Panc1 (cell line): ENCODE data around the gene GMPR2. TPM values are rescaled to one million over a fixed set of nuclear protein-coding genes. Genes with fewer than 3 reads are reported as not detected.

ENCODE experiments used
- ATAC-seq: fragments of 200-7000 bp; cut with Tn5 transposase; 2 replicates; pipeline ENCODE4 v1.9.1; 2020; ENCODE audit warnings: mild to moderate bottlenecking, moderate library complexity
- BruUV-seq: library from RNA; stranded (reverse); fragments of 400-500 nt; replicated peaks from 2 replicates; lab custom pipeline; 2021; lab: Mats Ljungman, UMichigan
- CTCF ChIA-PET: fragments of 300-600 bp; sonication (Branson Sonifier 250); formaldehyde crosslinking; loops from one replicate; lab custom pipeline; 2022; ENCODE audit warnings: antibody characterized with exemption; lab: Charles Lee
- POLR2A ChIA-PET: fragments of 300-600 bp; sonication (Branson Sonifier 250); formaldehyde crosslinking; loops from one replicate; lab custom pipeline; 2022; ENCODE audit warnings: antibody characterized with exemption; lab: Charles Lee
- DNase-seq: peaks from one replicate; pipeline ENCODE4 v3.0.0-alpha.2; 2010; ENCODE audit warnings: low read depth, low spot score
- H3K27ac ChIP-seq: 2 replicates; pipeline ENCODE4 v1.5.1; 2011; ENCODE audit warnings: mild to moderate bottlenecking, low read length, inconsistent platforms
- H3K27me3 ChIP-seq: fragments of 200-500 bp; sonication (Bioruptor generic); 2 replicates; pipeline ENCODE4 v1.6.0; 2014; ENCODE audit warnings: low read length, inconsistent platforms; ENCODE audit not compliant: control insufficient read depth, insufficient read depth
- H3K36me3 ChIP-seq: fragments of 200-500 bp; sonication (Bioruptor generic); 2 replicates; pipeline ENCODE4 v1.5.1; 2014; ENCODE audit warnings: inconsistent platforms, mild to moderate bottlenecking, low read length, moderate library complexity; ENCODE audit not compliant: control insufficient read depth, insufficient read depth
- H3K4me1 ChIP-seq: 2 replicates; pipeline ENCODE4 v1.5.1; 2011; ENCODE audit warnings: inconsistent platforms, mild to moderate bottlenecking, low read length, moderate library complexity; ENCODE audit not compliant: control insufficient read depth, insufficient read depth
- H3K4me3 ChIP-seq, 2 experiments: 2 replicates each; pipeline ENCODE4 v1.5.1; 2011 to 2012; ENCODE audit warnings: low read depth in 2 of 2, low read length in 2 of 2, mild to moderate bottlenecking in 2 of 2, inconsistent platforms in 1 of 2, moderate library complexity in 1 of 2
- H3K9me3 ChIP-seq: fragments of 200-500 bp; sonication (Bioruptor generic); 2 replicates; pipeline ENCODE4 v1.5.1; 2014; ENCODE audit warnings: low read depth, mild to moderate bottlenecking, inconsistent platforms, low read length, moderate library complexity; ENCODE audit not compliant: control insufficient read depth, insufficient read depth
- POLR2AphosphoS5 ChIP-seq: IDR thresholded peaks from 2 replicates; pipeline ENCODE4 v1.6.1; 2012; ENCODE audit warnings: mild to moderate bottlenecking, low read depth, low read length, moderate library complexity
- SIN3A ChIP-seq: IDR thresholded peaks from 2 replicates; pipeline ENCODE4 v1.6.1; 2012; ENCODE audit warnings: low read depth, mild to moderate bottlenecking, low read length, moderate library complexity, borderline replicate concordance; ENCODE audit not compliant: insufficient read depth
- TCF7L2 ChIP-seq: IDR thresholded peaks from 2 replicates; pipeline ENCODE4 v1.6.1; 2011; ENCODE audit warnings: mild to moderate bottlenecking, low read depth, low read length, inconsistent platforms
- in situ Hi-C: cut with HindIII; loops from 2 replicates; pipeline ENCODE4 v1.10.0; 2016; ENCODE audit warnings: low sequenced_read_pairs, low pct_unique_long_range_greater_than_20kb
- intact Hi-C: fragments of 100-400 bp; cut with micrococcal nuclease; formaldehyde crosslinking; loops from one replicate; pipeline ENCODE4 v1.10.0; 2022; ENCODE audit not compliant: unreplicated experiment
- total RNA-seq: library from RNA; stranded (reverse); gene quantifications from one replicate; pipeline ENCODE4 v1.2.1, GENCODE V29; 2021; ENCODE audit not compliant: unreplicated experiment
- TF ChIP-seq, protein P1 (sequence below), 2 experiments: IDR thresholded peaks; 2 replicates each; pipeline ENCODE4 v1.6.1; 2011 to 2012; ENCODE audit warnings: low read depth in 2 of 2, control low read depth in 1 of 2, low read length in 1 of 2, mild to moderate bottlenecking in 1 of 2, moderate library complexity in 1 of 2; ENCODE audit not compliant: insufficient read depth in 1 of 2
- TF ChIP-seq, protein P2 (sequence below): fragments of 450-650 bp; IDR thresholded peaks from 2 replicates; pipeline ENCODE4 v1.5.1; 2017; ENCODE audit warnings: mild to moderate bottlenecking

Gene GMPR2
- total RNA-seq, 1 experiment from 2014 or later: 45.9 TPM

GRCh38 chr14:24278424-24278823, 45.7 kb downstream of the GMPR2 start:
- ChIA-PET CTCF (no interaction called here), POLR2A (no interaction called here)
- DNase-seq (no peak), ATAC-seq (no peak)
- no peaks in the 10 kb centered on the region for H3K4me1 ChIP-seq
- no peak for TF ChIP-seq SIN3A
- TF ChIP-seq, protein P1, sequence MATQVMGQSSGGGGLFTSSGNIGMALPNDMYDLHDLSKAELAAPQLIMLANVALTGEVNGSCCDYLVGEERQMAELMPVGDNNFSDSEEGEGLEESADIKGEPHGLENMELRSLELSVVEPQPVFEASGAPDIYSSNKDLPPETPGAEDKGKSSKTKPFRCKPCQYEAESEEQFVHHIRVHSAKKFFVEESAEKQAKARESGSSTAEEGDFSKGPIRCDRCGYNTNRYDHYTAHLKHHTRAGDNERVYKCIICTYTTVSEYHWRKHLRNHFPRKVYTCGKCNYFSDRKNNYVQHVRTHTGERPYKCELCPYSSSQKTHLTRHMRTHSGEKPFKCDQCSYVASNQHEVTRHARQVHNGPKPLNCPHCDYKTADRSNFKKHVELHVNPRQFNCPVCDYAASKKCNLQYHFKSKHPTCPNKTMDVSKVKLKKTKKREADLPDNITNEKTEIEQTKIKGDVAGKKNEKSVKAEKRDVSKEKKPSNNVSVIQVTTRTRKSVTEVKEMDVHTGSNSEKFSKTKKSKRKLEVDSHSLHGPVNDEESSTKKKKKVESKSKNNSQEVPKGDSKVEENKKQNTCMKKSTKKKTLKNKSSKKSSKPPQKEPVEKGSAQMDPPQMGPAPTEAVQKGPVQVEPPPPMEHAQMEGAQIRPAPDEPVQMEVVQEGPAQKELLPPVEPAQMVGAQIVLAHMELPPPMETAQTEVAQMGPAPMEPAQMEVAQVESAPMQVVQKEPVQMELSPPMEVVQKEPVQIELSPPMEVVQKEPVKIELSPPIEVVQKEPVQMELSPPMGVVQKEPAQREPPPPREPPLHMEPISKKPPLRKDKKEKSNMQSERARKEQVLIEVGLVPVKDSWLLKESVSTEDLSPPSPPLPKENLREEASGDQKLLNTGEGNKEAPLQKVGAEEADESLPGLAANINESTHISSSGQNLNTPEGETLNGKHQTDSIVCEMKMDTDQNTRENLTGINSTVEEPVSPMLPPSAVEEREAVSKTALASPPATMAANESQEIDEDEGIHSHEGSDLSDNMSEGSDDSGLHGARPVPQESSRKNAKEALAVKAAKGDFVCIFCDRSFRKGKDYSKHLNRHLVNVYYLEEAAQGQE (IDR thresholded peaks at IDR 0.05; ENCODE audit: insufficient read depth in 1 of 2, low read depth in 2 of 2, low read length in 1 of 2): no peak
- TF ChIP-seq TCF7L2: no peak
- TF ChIP-seq, protein P2, sequence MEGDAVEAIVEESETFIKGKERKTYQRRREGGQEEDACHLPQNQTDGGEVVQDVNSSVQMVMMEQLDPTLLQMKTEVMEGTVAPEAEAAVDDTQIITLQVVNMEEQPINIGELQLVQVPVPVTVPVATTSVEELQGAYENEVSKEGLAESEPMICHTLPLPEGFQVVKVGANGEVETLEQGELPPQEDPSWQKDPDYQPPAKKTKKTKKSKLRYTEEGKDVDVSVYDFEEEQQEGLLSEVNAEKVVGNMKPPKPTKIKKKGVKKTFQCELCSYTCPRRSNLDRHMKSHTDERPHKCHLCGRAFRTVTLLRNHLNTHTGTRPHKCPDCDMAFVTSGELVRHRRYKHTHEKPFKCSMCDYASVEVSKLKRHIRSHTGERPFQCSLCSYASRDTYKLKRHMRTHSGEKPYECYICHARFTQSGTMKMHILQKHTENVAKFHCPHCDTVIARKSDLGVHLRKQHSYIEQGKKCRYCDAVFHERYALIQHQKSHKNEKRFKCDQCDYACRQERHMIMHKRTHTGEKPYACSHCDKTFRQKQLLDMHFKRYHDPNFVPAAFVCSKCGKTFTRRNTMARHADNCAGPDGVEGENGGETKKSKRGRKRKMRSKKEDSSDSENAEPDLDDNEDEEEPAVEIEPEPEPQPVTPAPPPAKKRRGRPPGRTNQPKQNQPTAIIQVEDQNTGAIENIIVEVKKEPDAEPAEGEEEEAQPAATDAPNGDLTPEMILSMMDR: no peak
- no peak for TF ChIP-seq POLR2AphosphoS5
- H3K27ac ChIP-seq: no peak overlapping the region
- no peaks in the 10 kb centered on the region for H3K27me3 ChIP-seq
- H3K36me3 ChIP-seq: no peaks in the 10 kb centered on the region
- no peak overlapping the region for H3K4me3 ChIP-seq
- in situ Hi-C loops (no loop called here), intact Hi-C loops (no loop called here)
- BruUV-seq: no TSS peak
- no peaks in the 10 kb centered on the region for H3K9me3 ChIP-seq

- Histone ChIP-seq H3K27me3 (no peaks in the 10 kb centered on the region), H3K36me3 (no peaks in the 10 kb centered on the region), H3K4me1 (no peaks in the 10 kb centered on the region), H3K4me3 (no peak overlapping the region), H3K9me3 (no peaks in the 10 kb centered on the region), H3K27ac (no peak overlapping the region)
- intact Hi-C loops (no loop called here), in situ Hi-C loops (no loop called here)
- CTCF ChIA-PET: no interaction called here
- no peak for DNase-seq
- POLR2A ChIA-PET: interaction anchor here (0.5 kb wide), 1 partner anchor 638 kb away, joined by 3 read pairs; no protein-coding TSS in a partner anchor
- ATAC-seq: no peak
- no TSS peak for BruUV-seq
- TF ChIP-seq, protein P1 (IDR thresholded peaks at IDR 0.05; ENCODE audit: insufficient read depth in 1 of 2, low read depth in 2 of 2, low read length in 1 of 2): no peak
- TF ChIP-seq, protein P2: no peak
- no peak for TF ChIP-seq POLR2AphosphoS5
- TF ChIP-seq SIN3A: no peak
- no peak for TF ChIP-seq TCF7L2
Measured at GRCh38 chr14:24279301-24280186, 46.8 kb downstream of the GMPR2 start.
